A549 (cell line): ENCODE data around the gene BNC2. TPM values are rescaled to one million over a fixed set of nuclear protein-coding genes. Genes with fewer than 3 reads are reported as not detected.

Source experiments
- ATAC-seq, 2 experiments: fragments of 200-7000 bp in 1 of 2; fragments of >200 bp in 1 of 2; cut with Nextera tagmentation in 1 of 2; cut with Tn5 transposase in 1 of 2; 3 replicates each; pipeline versions ENCODE4 v1.8.0 to v1.9.1; 2018 to 2020; ENCODE audit warnings: mild to moderate bottlenecking in 1 of 2, moderate library complexity in 1 of 2
- CTCF ChIA-PET: fragments of 300-600 bp; sonication (Branson Sonifier 250); formaldehyde crosslinking; extraction: SDS; loops from one replicate; lab custom pipeline; 2021; ENCODE audit warnings: antibody characterized with exemption, inconsistent platforms; lab: Yijun Ruan, JAX
- POLR2A ChIA-PET: fragments of 350-600 bp; formaldehyde crosslinking; extraction: SDS; loops from one replicate; lab custom pipeline; 2021; ENCODE audit warnings: antibody characterized with exemption, inconsistent platforms; lab: Yijun Ruan, JAX
- DNase-seq, 2 experiments: peaks; one replicate each; pipeline versions ENCODE4 v3.0.0 to v3.0.0-alpha.2; 2011 to 2016; ENCODE audit warnings: low read depth in 1 of 2, low spot score in 1 of 2
- FAIRE-seq: peaks from 2 replicates; lab custom pipeline; 2011; peaks lifted over from hg19 to GRCh38; lab: Jason Lieb, UNC
- H3K27ac ChIP-seq, 2 experiments: fragments of >200 bp; sonication (Bioruptor Twin); formaldehyde crosslinking; 3 replicates each; pipeline ENCODE4 v1.5.1; 2016 to 2017
- H3K4me1 ChIP-seq: fragments of >200 bp; sonication (Bioruptor Twin); formaldehyde crosslinking; 3 replicates; pipeline ENCODE4 v1.6.1; 2016
- H3K4me2 ChIP-seq: fragments of >200 bp; sonication (Bioruptor Twin); formaldehyde crosslinking; 3 replicates; pipeline ENCODE4 v1.6.1; 2016
- H3K4me3 ChIP-seq: fragments of >200 bp; sonication (Bioruptor Twin); formaldehyde crosslinking; 3 replicates; pipeline ENCODE4 v1.5.1; 2016
- H3K9me3 ChIP-seq: fragments of >200 bp; sonication (Bioruptor Twin); formaldehyde crosslinking; 3 replicates; pipeline ENCODE4 v1.6.1; 2016
- BCL3 ChIP-seq: fragments of >200 bp; sonication (Bioruptor Twin); formaldehyde crosslinking; IDR thresholded peaks from 3 replicates; pipeline ENCODE4 v1.6.1; 2016
- BHLHE40 ChIP-seq: IDR thresholded peaks from 2 replicates; pipeline ENCODE4 v1.6.1; 2012; ENCODE audit warnings: low read depth, low read length, inconsistent platforms
- CBX2 ChIP-seq: fragments of 200-600 bp; sonication (generic); IDR thresholded peaks from 2 replicates; pipeline ENCODE4 v1.6.1; 2016; ENCODE audit warnings: low read depth, mild to moderate bottlenecking, borderline replicate concordance
- CHD4 ChIP-seq: fragments of 200-600 bp; sonication (generic); IDR thresholded peaks from 2 replicates; pipeline ENCODE4 v1.6.1; 2016; ENCODE audit warnings: antibody characterized with exemption, mild to moderate bottlenecking, borderline replicate concordance
- CTCF ChIP-seq: fragments of >200 bp; sonication (Bioruptor Twin); formaldehyde crosslinking; IDR thresholded peaks from 3 replicates; pipeline ENCODE4 v1.5.1; 2016
- E2F6 ChIP-seq: IDR thresholded peaks from 2 replicates; pipeline ENCODE4 v1.6.1; 2012; ENCODE audit warnings: low read depth, borderline replicate concordance
- EHMT2 ChIP-seq: fragments of 200-600 bp; sonication (generic); IDR thresholded peaks from 2 replicates; pipeline ENCODE4 v1.6.1; 2016; ENCODE audit warnings: antibody characterized with exemption, low read depth, mild to moderate bottlenecking, moderate library complexity
- ELK1 ChIP-seq: fragments of 150-350 bp; IDR thresholded peaks from 2 replicates; pipeline ENCODE4 v1.6.1; 2014; ENCODE audit warnings: low read depth, mild to moderate bottlenecking, low read length
- EP300 ChIP-seq, 2 experiments: fragments of >200 bp; sonication (Bioruptor Twin); formaldehyde crosslinking; IDR thresholded peaks; 2 replicates in 1 of 2; 3 replicates in 1 of 2; pipeline ENCODE4 v1.6.1; 2016 to 2017
- FOSB ChIP-seq: fragments of 250-450 bp; sonication (Bioruptor Pico); IDR thresholded peaks from 2 replicates; pipeline ENCODE4 v1.5.0; 2020; ENCODE audit warnings: mild to moderate bottlenecking, moderate library complexity
- FOSL2 ChIP-seq, 2 experiments: fragments of 450-650 bp in 1 of 2; fragments of >200 bp in 1 of 2; sonication (Bioruptor Twin) in 1 of 2; formaldehyde crosslinking; IDR thresholded peaks; 2 replicates each; pipeline versions ENCODE4 v1.5.0 to v1.6.1; 2016 to 2020; ENCODE audit warnings: mild to moderate bottlenecking in 1 of 2, moderate library complexity in 1 of 2
- GATA3 ChIP-seq: IDR thresholded peaks from 2 replicates; pipeline ENCODE4 v1.6.1; 2012; ENCODE audit warnings: borderline replicate concordance
- HES2 ChIP-seq: fragments of >200 bp; sonication (Bioruptor Twin); formaldehyde crosslinking; IDR thresholded peaks from 2 replicates; pipeline ENCODE4 v1.6.1; 2016
- HEYL ChIP-seq: fragments of 250-450 bp; sonication (Bioruptor Pico); IDR thresholded peaks from 2 replicates; pipeline ENCODE4 v1.8.0; 2021; ENCODE audit warnings: mild to moderate bottlenecking, moderate library complexity
- HOXB5 ChIP-seq: fragments of 250-450 bp; sonication (Bioruptor Pico); IDR thresholded peaks from 2 replicates; pipeline ENCODE4 v1.5.0; 2020; ENCODE audit warnings: mild to moderate bottlenecking, moderate library complexity
- JUN ChIP-seq, 2 experiments: fragments of >200 bp; sonication (Bioruptor Twin); formaldehyde crosslinking; IDR thresholded peaks; 2 replicates in 1 of 2; 3 replicates in 1 of 2; pipeline ENCODE4 v1.6.1; 2016 to 2017
- JUNB ChIP-seq: fragments of >200 bp; sonication (Bioruptor Twin); formaldehyde crosslinking; IDR thresholded peaks from 2 replicates; pipeline ENCODE4 v1.6.1; 2016
- KDM5A ChIP-seq: fragments of 200-600 bp; sonication (generic); IDR thresholded peaks from 2 replicates; pipeline ENCODE4 v1.6.1; 2016; ENCODE audit warnings: antibody characterized with exemption, mild to moderate bottlenecking
- MAFK ChIP-seq: fragments of 450-650 bp; IDR thresholded peaks from 2 replicates; pipeline ENCODE4 v1.6.1; 2014; ENCODE audit not compliant: partially characterized antibody
- NFE2L2 ChIP-seq: fragments of 150-350 bp; conservative IDR thresholded peaks from 2 replicates; pipeline ENCODE4 v1.6.1; 2014; ENCODE audit warnings: low read length
- NPAS2 ChIP-seq: fragments of 250-450 bp; sonication (Bioruptor Pico); IDR thresholded peaks from 2 replicates; pipeline ENCODE4 v1.8.0; 2022; ENCODE audit warnings: mild to moderate bottlenecking, moderate library complexity, borderline replicate concordance
- POLR2A ChIP-seq: IDR thresholded peaks from 2 replicates; pipeline ENCODE4 v1.6.1; 2012; ENCODE audit warnings: mild to moderate bottlenecking, low read length
- POLR2AphosphoS2 ChIP-seq: conservative IDR thresholded peaks from 2 replicates; pipeline ENCODE4 v1.6.1; 2012; ENCODE audit warnings: low read length, improper control_type of control experiment, inconsistent platforms
- REST ChIP-seq: fragments of 200-600 bp; sonication (generic); IDR thresholded peaks from 2 replicates; pipeline ENCODE4 v1.6.1; 2016; ENCODE audit warnings: antibody characterized with exemption, mild to moderate bottlenecking, moderate library complexity
- RFX5 ChIP-seq: fragments of 450-650 bp; IDR thresholded peaks from 2 replicates; pipeline ENCODE4 v1.7.1; 2014; ENCODE audit warnings: antibody characterized with exemption, mild to moderate bottlenecking, moderate library complexity
- RNF2 ChIP-seq: fragments of 200-600 bp; sonication (generic); IDR thresholded peaks from 2 replicates; pipeline ENCODE4 v1.6.1; 2016; ENCODE audit warnings: low read depth, mild to moderate bottlenecking, antibody characterized with exemption, moderate library complexity, borderline replicate concordance
- SMC3 ChIP-seq: fragments of >200 bp; sonication (Bioruptor Twin); formaldehyde crosslinking; IDR thresholded peaks from 3 replicates; pipeline ENCODE4 v1.6.1; 2018; ENCODE audit warnings: inconsistent platforms
- TFCP2L1 ChIP-seq: fragments of 250-450 bp; sonication (Bioruptor Pico); IDR thresholded peaks from 2 replicates; pipeline ENCODE4 v1.5.0; 2021; ENCODE audit warnings: mild to moderate bottlenecking
- ZC3H11A ChIP-seq: fragments of 450-650 bp; IDR thresholded peaks from 2 replicates; pipeline ENCODE4 v1.6.1; 2014; ENCODE audit warnings: antibody characterized with exemption, mild to moderate bottlenecking
- WGBS: methylation state at CpG from one replicate; pipeline ENCODE4 v1.1.6; 2017; ENCODE audit errors: missing lambda C conversion rate; 5-methylcytosine and 5-hydroxymethylcytosine counted together
- polyA plus RNA-seq, 4 experiments: library from polyadenylated mRNA; depleted of rRNA in 3 of 4; stranded (reverse); fragments of >200 nt; fragmentation: RNase III in 1 of 4; extraction: RNeasy Plus Mini Kit Qiagen cat#74134 plus additional on column Dnase treatment in 1 of 4; gene quantifications; 2 replicates in 3 of 4; 3 replicates in 1 of 4; pipeline ENCODE4 v1.2.3, GENCODE V29; 2011 to 2017

BNC2 gene
- polyA plus RNA-seq, 2 of the 4 experiments (the other 2 are of a cell fraction), result 6.2 to 7.5 TPM

GRCh38 chr9:16384993-16385392, 485.5 kb downstream of the BNC2 start:
- H3K4me2 ChIP-seq, result no peak overlapping the region
- CTCF ChIA-PET, result no interaction called here
- FAIRE-seq (no peak), ATAC-seq (no peak), DNase-seq (no peak)
- peaks cover 13% of the 10 kb centered on the region for H3K4me1 ChIP-seq
- H3K4me3 ChIP-seq, result no peak overlapping the region
- TF ChIP-seq SMC3 (no peak), GATA3 (no peak), JUN (IDR thresholded peaks at IDR 0.05) (no peak), HOXB5 (CRISPR knock-in tag) (no peak), E2F6 (no peak), FOSL2 (IDR thresholded peaks at IDR 0.05) (no peak), FOSL2 (CRISPR knock-in tag; IDR thresholded peaks at IDR 0.05) (no peak), KDM5A (no peak), JUNB (no peak), ZC3H11A (no peak), CBX2 (no peak), RNF2 (no peak), EP300 (IDR thresholded peaks at IDR 0.05) (no peak), HES2 (no peak), POLR2A (no peak), FOSB (no peak), NPAS2 (CRISPR knock-in tag) (no peak), EHMT2 (no peak), POLR2AphosphoS2 (no peak)
- POLR2A ChIA-PET, result no interaction called here
- H3K27ac ChIP-seq, result peak overlapping the region in 1 of 2 experiments; percentile 1; a peak in 1 of 6 replicates
- peaks cover 14% of the 10 kb centered on the region; the same call in 1 of the 3 replicates for H3K9me3 ChIP-seq
- WGBS, result 96% methylated on average over 6 of the region's 6 CpGs

- Histone ChIP-seq H3K9me3 (peaks cover 4% of the 10 kb centered on the region; the same call in 1 of the 3 replicates), H3K27ac (no peak overlapping the region), H3K4me3 (no peak overlapping the region), H3K4me1 (no peaks in the 10 kb centered on the region), H3K4me2 (no peak overlapping the region)
- ATAC-seq (no peak), DNase-seq (no peak), FAIRE-seq (peak; percentile 67)
- POLR2A ChIA-PET, result no interaction called here
- TF ChIP-seq REST, result no peak
- TF ChIP-seq POLR2A, result no peak
- no peak for TF ChIP-seq CTCF
- TF ChIP-seq KDM5A, result no peak
- TF ChIP-seq RFX5, result no peak
- no peak for TF ChIP-seq BHLHE40
- no peak for TF ChIP-seq MAFK
- no peak for TF ChIP-seq CBX2
- no peak for TF ChIP-seq FOSB
- no peak for TF ChIP-seq HES2
- no peak for TF ChIP-seq ELK1
- TF ChIP-seq CHD4, result no peak
- TF ChIP-seq NFE2L2, result no peak
- TF ChIP-seq HEYL, result no peak
- no peak for TF ChIP-seq TFCP2L1 (CRISPR knock-in tag)
- no peak for TF ChIP-seq BCL3
- CTCF ChIA-PET, result no interaction called here
- WGBS, result 40% methylated on average over 4 of the region's 4 CpGs
Measured at GRCh38 chr9:16377311-16377710, 493.2 kb downstream of the BNC2 start.
